GF-D8 (cell line): ENCODE data around the gene TTC19.

Experiments used
- DNase-seq: peaks from one replicate; lab custom pipeline; 2025; lab: John Stamatoyannopoulos, UW

TTC19 gene

GRCh38 chr17:15999141-15999973, at the start of gene TTC19, which contains the start of gene ZSWIM7:
Gene TTC19, plus strand, starts transcription at chr17:15999824. Its CDS starts 25 bp downstream, at chr17:15999849.
Gene ZSWIM7, minus strand, starts transcription at chr17:15999704. Its CDS starts 110 bp downstream, at chr17:15999594.
- peak; percentile 67 for DNase-seq

- DNase-seq: no peak
Measured at GRCh38 chr17:15951368-15952047, 48.1 kb upstream of the TTC19 start.

GRCh38 chr17:15952048-15952532, 47.5 kb upstream of the TTC19 start:
- DNase-seq: no peak

DNA sequence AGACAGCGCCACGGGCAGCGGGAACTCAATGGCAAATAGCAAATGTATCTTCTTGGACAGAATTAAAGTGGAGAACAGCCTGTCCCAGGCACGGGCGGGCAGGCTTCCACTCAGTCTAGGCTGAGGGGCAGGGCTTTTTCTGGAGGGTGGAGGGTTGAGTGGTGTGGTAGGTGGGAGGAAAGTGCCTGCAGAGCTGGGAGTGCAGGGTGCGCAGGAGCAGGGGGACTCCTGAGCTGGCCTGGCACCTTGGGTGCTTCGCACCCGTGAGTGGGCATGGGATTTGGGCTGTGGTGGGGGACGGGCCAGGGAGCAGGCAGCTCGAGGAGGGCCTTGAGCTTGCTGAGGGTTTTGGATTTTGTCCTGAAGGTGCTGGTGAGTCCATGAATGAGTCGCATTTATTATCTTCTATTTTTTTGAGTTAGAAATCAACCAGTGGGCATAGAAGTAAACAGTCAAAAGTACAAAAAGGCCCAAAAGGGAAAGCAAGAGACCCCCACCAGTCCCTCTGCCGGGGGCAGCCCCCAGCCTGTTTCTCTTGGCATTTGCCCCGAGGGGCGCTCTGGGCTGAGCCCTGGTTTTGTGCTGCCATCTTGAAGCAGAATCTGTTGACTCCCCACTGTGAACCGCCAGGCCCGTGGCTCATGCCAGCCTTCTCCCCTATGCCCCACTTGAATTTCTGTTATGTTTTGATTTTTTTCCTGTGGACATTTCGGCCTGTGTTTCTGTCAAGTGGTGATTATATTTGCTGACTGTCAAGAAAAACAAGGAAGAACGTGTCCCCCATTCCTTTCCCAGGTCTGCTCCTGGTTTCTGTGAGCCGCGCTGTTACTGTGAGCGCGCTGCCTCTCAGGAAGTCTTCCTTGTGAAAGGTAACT, 46.5 kb upstream of the TTC19 start:
- DNase-seq: no peak

DNA sequence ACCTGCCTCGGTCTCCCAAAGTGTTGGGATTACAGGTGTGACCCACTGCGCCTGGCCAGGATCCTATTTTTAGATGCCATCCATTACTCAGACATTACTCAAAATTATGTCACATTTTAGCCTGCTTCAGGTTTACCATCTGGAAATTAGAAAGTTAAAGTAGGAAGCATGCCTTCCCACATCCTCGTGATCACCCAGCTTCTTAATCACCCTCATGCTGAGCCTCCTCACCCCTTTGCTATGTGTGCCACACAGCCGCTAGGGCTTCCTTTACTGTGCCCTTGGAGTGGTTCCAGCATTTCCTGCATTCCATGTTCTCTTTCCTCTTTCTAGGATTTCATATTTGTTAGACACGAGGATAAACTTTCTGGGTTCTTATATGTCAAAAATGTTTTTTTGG, 45.4 kb upstream of the TTC19 start:
- DNase-seq: no peak

DNA sequence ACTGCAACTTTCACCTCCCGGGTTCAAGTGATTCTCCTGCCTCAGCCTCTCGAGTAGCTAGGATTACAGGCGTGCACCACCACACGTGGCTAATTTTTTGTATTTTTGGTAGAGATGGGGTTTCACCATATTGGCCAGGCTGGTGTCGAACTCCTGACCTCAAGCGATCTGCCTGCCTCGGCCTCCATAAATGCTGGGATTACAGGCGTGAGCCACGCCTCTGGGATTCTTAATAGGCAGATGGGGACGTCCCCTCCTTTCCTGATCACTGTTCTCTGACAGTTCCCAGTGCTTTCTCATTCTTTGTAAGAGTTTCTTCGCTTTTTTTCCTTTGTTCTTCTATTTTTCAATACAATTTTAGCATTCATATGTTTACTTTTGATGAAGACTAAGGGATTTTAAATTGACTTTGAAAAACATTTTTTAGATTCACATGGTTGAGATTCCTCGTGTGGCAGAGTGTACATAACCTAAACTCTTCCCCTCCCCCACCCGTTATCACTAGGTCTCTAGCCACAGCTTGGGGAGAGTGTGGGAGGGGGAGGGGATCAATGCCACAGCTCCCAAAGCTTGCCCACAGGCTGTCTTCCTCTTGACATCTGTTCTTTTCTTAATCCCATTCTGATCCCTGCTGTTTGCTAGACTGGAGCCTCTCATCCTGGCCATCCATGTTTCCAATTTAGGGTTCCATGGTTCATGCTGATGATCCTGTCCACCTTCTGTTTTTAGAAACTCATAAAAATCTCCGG, 43.7 kb upstream of the TTC19 start:
- no peak for DNase-seq

DNA sequence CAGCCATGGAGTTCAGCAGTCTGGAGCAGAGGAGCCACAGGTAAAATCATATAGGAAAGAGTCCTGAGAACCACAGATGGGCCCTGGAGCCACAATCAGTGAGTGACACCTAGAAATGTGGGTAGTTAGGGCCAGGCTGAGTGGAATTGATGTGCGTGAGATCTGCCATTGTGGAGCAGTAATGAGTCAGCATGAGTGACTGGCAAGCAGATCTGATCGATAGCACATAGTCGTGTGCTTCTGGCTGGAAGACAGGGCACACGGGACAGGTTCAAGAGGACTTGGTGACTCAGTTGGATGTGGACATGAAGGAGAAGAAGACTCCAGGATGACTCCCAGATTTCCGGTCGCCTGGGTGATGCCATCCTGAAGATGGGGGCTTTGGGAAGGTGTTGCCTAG, 42.4 kb upstream of the TTC19 start:
- no peak for DNase-seq

- no peak for DNase-seq
Measured at GRCh38 chr17:15957608-15958307, 41.9 kb upstream of the TTC19 start.

GRCh38 chr17:15958484-15958854, 41.2 kb upstream of the TTC19 start:
- no peak for DNase-seq

- no peak for DNase-seq
Measured at GRCh38 chr17:15963670-15964110, 35.9 kb upstream of the TTC19 start.

- no peak for DNase-seq
Measured at GRCh38 chr17:15965528-15965927, 34.1 kb upstream of the TTC19 start.

DNA sequence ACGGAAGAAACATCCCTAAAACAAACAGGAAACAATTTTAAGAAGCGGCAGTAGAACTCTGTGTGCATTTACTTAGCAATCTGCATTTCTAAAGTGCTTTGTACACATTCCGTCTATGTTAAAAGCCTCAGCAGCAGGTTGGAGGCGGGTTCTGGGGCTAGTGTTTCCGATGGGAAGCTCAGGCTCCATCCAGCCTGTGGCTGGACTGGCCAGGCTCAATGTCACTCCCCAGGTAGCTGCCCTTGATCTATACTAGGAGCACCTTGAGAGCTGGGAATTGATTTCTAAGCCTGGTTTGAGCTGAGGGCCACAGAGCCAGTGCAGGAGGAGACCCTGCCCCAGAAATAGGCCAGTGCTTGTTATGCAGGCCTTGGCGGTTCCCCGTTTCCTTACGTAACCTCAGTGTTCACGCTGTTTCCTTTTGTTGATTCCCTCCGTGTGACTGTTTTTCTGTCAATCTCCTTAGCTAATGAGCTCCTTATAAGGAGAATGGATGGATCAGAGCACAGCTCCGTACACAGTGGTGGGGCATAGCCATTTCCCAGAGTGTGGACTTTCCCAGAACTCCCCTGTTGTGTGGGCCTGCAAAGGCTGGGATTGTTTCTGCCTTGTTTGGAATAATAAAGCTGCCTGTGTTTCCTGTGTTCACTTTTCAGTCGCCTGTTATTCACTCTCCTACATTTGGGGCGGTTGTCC, 33.3 kb upstream of the TTC19 start:
- DNase-seq: no peak

GRCh38 chr17:15966879-15967248, 32.8 kb upstream of the TTC19 start:
- DNase-seq: no peak

- DNase-seq: no peak
Measured at GRCh38 chr17:15967706-15968399, 31.8 kb upstream of the TTC19 start.

DNA sequence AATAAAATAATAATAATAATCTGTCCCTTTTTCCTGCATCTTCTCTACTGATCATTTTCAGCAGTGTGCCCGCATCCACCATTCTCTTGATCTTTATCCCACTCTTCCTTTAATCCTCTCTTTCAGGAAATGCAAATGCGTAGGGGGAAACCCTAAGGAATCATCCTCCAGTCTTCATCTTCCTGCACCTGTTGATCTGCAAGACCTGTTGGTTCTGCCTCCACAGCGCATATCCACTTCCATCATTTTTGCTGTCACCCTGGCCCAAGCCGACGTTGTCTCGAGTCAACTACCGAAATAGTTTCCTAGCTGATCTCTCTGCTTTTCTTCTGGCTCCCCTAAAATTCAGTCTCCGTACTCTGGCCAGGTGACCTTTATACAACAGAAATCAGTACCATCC, 30.2 kb upstream of the TTC19 start:
- DNase-seq: no peak

- no peak for DNase-seq
Measured at GRCh38 chr17:15970500-15970899, 29.1 kb upstream of the TTC19 start.

- DNase-seq: no peak
Measured at GRCh38 chr17:15971098-15971678, 28.4 kb upstream of the TTC19 start.

- DNase-seq: no peak
Measured at GRCh38 chr17:15971882-15972281, 27.7 kb upstream of the TTC19 start.

GRCh38 chr17:15972497-15972951, 27.1 kb upstream of the TTC19 start:
- no peak for DNase-seq
